Effector memory CD4-positive, alpha-beta T cell (primary cell): ENCODE measurements around the gene CPLX1.

Experiments
- DNase-seq, 3 donors: peaks; one replicate each; pipeline ENCODE4 v3.0.0-alpha.2; 2020
- H3K27ac ChIP-seq: 2 replicates; pipeline ENCODE4 v1.7.0; 2013; ENCODE audit warnings: mild to moderate bottlenecking, low read length, moderate library complexity; ENCODE audit not compliant: insufficient read depth, poor library complexity, severe bottlenecking
- H3K27me3 ChIP-seq: replicated peaks from 2 replicates; pipeline ENCODE4 v1.7.0; 2013; ENCODE audit warnings: mild to moderate bottlenecking, low read length; ENCODE audit not compliant: insufficient read depth, control insufficient read depth, poor library complexity, severe bottlenecking
- H3K36me3 ChIP-seq: 2 replicates; pipeline ENCODE4 v1.7.0; 2013; ENCODE audit warnings: mild to moderate bottlenecking, low read length, moderate library complexity; ENCODE audit not compliant: control insufficient read depth, insufficient read depth
- H3K4me1 ChIP-seq: 2 replicates; pipeline ENCODE4 v1.7.0; 2013; ENCODE audit warnings: low read length, mild to moderate bottlenecking; ENCODE audit not compliant: control insufficient read depth, insufficient read depth, poor library complexity, severe bottlenecking
- H3K4me3 ChIP-seq: 2 replicates; pipeline ENCODE4 v1.7.0; 2013; ENCODE audit warnings: low read length, low read depth, mild to moderate bottlenecking; ENCODE audit not compliant: insufficient read depth, poor library complexity, severe bottlenecking
- H3K9me3 ChIP-seq: 2 replicates; pipeline ENCODE4 v1.7.0; 2013; ENCODE audit warnings: mild to moderate bottlenecking, low read length, moderate library complexity; ENCODE audit not compliant: control insufficient read depth

The CPLX1 gene

DNA sequence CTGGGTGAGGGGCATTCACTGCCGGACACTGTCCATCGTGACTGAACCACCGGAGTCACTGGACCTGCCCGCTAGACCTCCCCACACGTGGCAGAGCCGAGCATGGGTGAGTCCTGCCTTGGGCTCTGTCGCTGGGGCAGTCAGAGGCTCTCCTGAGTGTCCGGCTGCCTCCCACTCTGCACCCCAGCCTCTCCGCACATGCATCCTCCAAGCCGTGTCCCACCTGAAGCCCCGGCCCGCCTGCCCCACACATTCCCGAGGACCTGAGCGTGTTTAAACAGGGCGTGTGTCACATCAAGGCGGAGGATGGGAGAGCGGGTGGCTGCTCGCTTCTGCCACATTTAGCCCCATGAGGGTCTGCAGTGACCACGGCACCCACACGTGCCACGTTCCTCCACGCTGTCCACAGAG is 4.7 kb downstream of the CPLX1 start:
- H3K36me3 ChIP-seq = no peaks in the 10 kb centered on the region
- no peak for DNase-seq
- H3K4me1 ChIP-seq = peaks cover 6% of the 10 kb centered on the region
- H3K4me3 ChIP-seq = no peak overlapping the region
- no peaks in the 10 kb centered on the region for H3K9me3 ChIP-seq
- no peak overlapping the region for H3K27ac ChIP-seq
- peaks cover 18% of the 10 kb centered on the region for H3K27me3 ChIP-seq

DNA sequence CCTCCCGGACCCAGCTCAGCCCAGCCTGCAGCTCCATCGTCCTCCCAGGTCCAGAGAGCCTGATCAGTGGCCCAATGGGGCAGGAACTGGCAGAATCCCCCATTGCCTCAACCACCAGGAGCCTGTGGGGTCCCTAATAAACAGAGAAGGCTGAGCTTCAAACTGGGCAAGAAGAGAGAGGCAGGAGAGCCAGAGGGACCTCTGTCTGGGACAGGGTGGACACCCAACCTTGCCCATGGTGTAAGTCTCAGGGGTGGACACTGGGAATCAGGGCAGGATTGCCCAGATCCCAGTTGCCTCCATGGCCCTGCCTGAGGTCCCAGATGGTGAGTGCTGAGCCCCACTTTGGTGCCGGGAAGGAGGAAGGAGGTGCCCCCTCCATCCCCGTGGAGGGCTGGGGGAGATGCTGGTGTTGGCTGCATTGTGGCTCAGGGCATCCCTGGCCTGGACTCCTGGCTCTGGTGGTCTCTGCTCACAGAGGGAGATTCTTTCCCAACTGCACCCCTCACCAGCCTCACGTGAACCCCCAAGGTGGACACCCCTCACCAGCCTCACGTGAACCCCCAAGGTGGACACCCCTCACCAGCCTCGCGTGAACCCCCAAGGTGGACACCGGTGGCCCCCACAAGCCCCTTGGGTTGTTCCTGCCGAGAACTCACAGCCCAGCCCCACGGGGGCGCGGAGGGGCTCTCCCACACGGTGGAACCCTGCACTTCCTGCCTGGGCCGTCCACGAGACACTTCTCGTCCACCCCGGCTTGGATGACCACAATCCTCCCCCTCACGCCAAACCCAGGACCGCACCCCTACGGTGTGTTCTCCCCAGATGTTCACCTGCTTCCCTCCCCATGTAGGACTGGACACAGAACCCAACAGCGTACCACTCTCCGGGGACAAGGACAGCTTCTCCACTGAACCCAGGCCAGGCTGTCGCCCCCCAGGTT is 5.4 kb downstream of the CPLX1 start:
- Histone ChIP-seq H3K4me3 (no peak overlapping the region), H3K27me3 (peaks cover 18% of the 10 kb centered on the region), H3K4me1 (peaks cover 6% of the 10 kb centered on the region), H3K27ac (no peak overlapping the region), H3K9me3 (no peaks in the 10 kb centered on the region), H3K36me3 (no peaks in the 10 kb centered on the region)
- DNase-seq = no peak

DNA sequence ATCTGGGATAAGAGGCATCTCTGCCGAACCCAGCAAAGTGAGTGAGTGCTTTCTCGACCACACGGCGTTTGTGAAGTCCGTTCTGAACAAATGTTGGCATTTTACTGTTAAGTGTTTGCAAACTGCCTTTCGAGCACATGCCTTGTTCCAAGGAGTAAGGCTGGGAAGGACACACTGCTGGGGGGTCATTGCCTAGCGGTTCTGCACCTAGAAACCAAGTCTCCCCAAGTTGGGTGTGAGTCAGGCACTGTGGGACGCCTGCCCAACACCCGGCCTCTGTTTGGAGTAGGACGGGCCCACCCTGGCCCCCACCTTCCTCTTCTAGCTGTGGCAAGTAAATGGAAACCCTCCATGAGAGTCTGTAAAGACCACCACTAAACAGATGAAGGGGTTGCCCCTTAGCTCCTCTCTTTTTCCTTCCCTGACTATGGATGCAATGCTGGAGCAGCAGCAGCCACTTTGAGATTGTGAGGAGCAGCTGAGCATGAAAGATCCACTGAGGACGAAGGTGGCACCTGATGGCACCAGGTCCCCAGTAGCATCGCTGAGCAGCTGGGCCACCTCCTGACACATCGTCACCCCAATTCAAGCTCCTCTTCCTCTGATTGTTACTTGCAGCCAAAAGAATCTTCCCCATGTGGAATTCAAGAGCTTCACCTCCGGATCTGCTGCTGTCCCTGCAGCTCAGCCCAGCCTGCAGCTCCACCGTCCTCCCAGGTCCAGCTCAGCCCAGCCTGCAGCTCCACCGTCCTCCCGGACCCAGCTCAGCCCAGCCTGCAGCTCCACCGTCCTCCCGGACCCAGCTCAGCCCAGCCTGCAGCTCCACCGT is 6.3 kb downstream of the CPLX1 start:
- peaks cover 9% of the 10 kb centered on the region for H3K27me3 ChIP-seq
- no peaks in the 10 kb centered on the region for H3K36me3 ChIP-seq
- no peaks in the 10 kb centered on the region for H3K9me3 ChIP-seq
- no peaks in the 10 kb centered on the region for H3K4me1 ChIP-seq
- no peak overlapping the region for H3K4me3 ChIP-seq
- no peak for DNase-seq
- H3K27ac ChIP-seq = no peak overlapping the region

DNA sequence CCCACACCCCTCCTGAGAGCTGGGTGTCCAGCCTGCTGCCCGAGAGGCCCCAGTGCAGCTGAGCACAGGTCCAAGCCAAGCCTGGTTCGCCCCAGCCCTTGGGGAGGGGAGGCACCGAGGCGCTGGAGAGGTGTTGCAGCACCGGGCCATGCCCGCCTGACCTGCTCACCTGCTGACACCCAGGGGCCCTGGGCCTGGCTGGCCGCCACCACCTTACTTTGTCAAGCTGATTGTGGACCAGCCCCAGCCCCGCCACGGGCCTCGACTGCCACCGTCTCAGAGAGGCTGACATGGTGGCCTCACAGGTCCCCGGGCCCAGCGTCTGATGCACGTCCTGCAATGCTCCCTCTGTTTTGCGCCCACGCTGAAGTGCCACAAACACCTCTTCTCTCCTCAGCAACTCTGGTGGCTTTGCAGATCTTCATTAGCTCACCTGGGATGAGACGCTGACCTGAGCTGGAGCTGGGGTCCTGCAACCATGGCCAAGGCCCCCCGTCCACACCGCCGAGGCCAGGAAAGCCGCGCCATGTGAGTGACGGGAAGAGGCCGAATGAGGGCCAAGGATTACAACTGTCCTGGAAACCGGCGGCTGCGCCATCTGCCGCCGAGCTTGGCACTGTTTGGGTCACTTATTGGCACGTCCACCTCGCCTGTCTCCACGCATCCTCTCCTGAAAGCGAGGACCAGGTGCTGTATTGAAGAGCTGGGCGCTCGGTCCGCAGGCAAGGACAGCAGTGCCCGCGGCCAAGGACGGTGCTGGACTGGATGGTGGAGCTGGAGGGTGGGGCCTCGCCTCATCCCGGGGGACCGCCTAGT is 7.6 kb downstream of the CPLX1 start:
- Histone ChIP-seq H3K27me3 (no peaks in the 10 kb centered on the region), H3K27ac (no peak overlapping the region), H3K36me3 (no peaks in the 10 kb centered on the region), H3K4me1 (no peaks in the 10 kb centered on the region), H3K9me3 (no peaks in the 10 kb centered on the region), H3K4me3 (no peak overlapping the region)
- no peak for DNase-seq

DNA sequence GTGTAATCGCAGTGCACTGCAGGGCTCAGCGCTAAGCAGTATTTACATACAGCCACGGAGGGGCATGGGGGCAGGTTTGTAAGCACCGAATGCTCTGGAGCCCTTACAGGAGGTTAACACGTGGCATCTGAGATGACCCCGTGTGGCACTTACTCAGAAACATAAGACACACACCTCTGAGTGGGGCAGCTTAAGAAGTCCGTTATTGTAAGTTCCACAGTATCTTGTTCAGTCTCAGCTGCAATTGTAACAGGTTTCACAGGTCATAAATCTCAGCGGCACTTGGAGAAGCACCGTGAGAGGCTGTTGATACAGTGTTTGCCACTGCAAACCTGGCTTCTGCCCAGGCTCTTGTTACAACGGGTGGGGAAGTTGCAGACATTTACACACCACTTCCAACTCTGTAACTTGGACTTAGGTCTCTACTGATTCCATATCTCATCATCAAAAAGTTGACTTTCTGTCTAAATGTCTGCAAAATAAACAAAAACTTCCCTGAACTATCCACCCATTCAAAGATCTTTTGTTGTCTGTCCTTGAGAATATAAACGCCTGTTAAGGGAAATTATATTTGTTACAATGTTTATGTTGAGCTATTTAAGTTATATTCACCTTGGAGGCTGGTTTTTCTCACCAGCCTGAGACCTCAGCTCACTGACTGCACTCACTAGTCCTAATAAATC is 10.3 kb downstream of the CPLX1 start:
- H3K36me3 ChIP-seq = no peaks in the 10 kb centered on the region
- DNase-seq = no peak
- no peaks in the 10 kb centered on the region for H3K9me3 ChIP-seq
- no peak overlapping the region for H3K4me3 ChIP-seq
- no peaks in the 10 kb centered on the region for H3K4me1 ChIP-seq
- H3K27me3 ChIP-seq = no peaks in the 10 kb centered on the region
- H3K27ac ChIP-seq = no peak overlapping the region

DNA sequence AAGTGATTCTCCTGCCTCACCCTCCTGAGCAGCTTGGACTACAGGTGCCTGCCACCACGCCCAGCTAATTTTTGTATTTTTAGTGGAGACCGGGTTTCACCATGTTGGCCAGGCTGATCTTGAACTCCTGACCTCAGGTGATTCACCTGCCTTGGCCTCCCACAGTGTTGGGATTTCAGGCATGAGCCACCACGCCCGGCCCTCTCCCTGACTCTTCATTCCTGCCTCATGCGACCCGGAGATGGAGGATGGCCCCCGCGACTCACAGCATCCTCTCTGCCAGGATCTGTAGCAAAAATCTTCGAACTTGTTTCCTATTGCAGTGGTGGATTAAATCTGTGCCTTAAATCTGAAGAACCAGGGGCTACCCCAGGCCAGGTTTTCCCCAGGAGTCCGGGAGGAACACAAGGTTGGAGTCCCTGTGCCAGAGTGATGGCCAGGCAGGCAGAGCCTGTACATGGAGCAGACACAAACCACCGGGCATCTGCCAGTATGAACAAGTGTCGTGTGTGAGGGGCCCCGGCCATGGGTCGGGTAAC is 11.5 kb downstream of the CPLX1 start:
- Histone ChIP-seq H3K4me3 (no peak overlapping the region), H3K27ac (no peak overlapping the region), H3K9me3 (no peaks in the 10 kb centered on the region), H3K27me3 (no peaks in the 10 kb centered on the region), H3K4me1 (no peaks in the 10 kb centered on the region), H3K36me3 (no peaks in the 10 kb centered on the region)
- no peak for DNase-seq

DNA sequence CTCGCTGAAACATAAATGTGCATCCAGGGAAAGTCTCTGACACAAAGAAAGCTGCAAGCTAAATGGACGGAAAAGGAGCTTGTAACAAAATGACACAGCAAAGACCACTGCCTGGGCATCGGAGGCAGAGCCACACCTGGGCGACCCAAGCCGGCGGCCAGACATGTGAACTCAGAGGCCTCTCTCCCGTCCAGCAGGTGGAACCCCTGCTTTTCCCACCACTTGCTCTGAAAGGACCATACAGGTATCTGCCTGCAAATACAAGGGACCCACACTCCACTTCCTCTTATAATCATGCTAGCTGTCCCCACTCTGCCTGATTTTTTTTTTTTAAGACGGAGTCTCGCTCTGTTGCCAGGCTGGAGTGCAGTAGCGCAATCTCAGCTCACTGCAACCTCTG is 12.0 kb downstream of the CPLX1 start:
- H3K9me3 ChIP-seq = no peaks in the 10 kb centered on the region
- no peaks in the 10 kb centered on the region for H3K36me3 ChIP-seq
- H3K27me3 ChIP-seq = no peaks in the 10 kb centered on the region
- no peak for DNase-seq
- no peak overlapping the region for H3K4me3 ChIP-seq
- no peaks in the 10 kb centered on the region for H3K4me1 ChIP-seq
- H3K27ac ChIP-seq = no peak overlapping the region

DNA sequence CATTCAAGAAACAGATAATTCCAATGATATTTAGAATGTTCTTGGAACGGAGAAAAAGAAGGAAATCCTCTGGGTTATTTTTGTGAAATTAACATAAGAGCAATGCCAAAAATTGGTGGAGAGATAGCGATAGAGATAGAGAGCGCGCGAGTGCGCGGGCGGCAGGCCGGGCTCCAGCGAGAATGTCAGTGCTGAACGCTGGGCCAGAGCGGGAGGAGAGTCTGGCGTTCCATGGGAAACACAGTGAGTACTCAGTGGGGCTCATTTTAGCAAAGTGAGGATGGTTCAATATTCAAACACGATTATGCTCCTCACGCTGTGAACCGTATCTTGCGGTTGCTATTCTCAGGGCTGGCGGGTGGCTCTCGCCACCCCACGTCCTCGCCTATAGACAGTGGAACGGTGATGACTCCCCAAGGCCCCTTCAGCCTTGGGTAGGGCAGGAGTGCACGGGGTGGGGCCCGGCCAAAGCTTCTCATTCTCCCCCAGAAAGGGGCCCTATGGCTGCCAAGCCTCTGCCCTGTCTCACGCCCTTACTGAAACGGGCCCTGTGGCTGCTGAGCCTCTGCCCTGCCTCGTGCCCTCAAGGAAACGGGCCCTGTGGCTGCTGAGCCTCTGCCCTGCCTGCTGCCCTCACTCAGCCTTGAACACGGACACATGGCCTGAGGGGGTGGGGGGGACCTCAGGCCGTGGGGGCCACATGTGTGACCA is 16.9 kb downstream of the CPLX1 start:
- no peaks in the 10 kb centered on the region for H3K27me3 ChIP-seq
- DNase-seq = no peak
- no peak overlapping the region for H3K4me3 ChIP-seq
- no peaks in the 10 kb centered on the region for H3K36me3 ChIP-seq
- H3K9me3 ChIP-seq = no peaks in the 10 kb centered on the region
- H3K27ac ChIP-seq = no peak overlapping the region
- no peaks in the 10 kb centered on the region for H3K4me1 ChIP-seq

DNA sequence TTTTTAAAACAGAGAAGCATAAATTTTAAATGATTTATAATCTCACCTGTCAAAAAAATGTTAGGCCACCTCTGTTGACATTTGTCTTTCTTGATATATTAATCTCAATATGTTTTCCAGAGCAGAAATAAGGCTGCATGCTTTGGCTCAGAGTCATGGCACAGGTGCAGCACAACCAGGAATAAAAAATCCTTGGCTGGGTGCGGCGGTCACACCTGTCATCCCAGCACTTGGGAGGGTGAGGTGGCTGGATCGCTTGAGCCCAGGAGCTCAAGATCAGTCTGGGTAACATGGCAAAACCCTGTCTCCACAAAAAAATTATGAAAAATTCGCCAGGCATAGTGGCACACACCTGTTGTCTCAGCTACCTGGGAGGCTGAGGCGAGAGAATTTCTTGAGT is 18.1 kb downstream of the CPLX1 start:
- no peak for DNase-seq
- no peaks in the 10 kb centered on the region for H3K9me3 ChIP-seq

More for the DNA sequence above, 18.1 kb downstream of the CPLX1 start:
- Histone ChIP-seq H3K4me3 (no peak overlapping the region), H3K36me3 (no peaks in the 10 kb centered on the region), H3K4me1 (no peaks in the 10 kb centered on the region), H3K27me3 (no peaks in the 10 kb centered on the region), H3K27ac (no peak overlapping the region)
